HG03565 (cell line): ENCODE measurements around the gene PDZRN3.

Experiments used
- ATAC-seq: cut with Tn5 transposase; IDR thresholded peaks from one replicate; pipeline ENCODE4 v1.9.1; 2021; ENCODE audit warnings: mild to moderate bottlenecking, moderate library complexity; ENCODE audit not compliant: unreplicated experiment

The PDZRN3 gene

GRCh38 chr3:73432023-73432705 is 192.6 kb downstream of the PDZRN3 start:
- ATAC-seq: no peak

- no peak for ATAC-seq
Observed at GRCh38 chr3:73431183-73431900, 193.4 kb downstream of the PDZRN3 start.

- no peak for ATAC-seq
Observed at GRCh38 chr3:73427048-73427706, 197.6 kb downstream of the PDZRN3 start.

- no peak for ATAC-seq
Observed at GRCh38 chr3:73426606-73427005, 198.1 kb downstream of the PDZRN3 start.

GRCh38 chr3:73423116-73423515 is 201.6 kb downstream of the PDZRN3 start:
- no peak for ATAC-seq

GRCh38 chr3:73422571-73422970 is 202.2 kb downstream of the PDZRN3 start:
- ATAC-seq: no peak

- ATAC-seq: no peak
Observed at GRCh38 chr3:73419942-73420341, 204.8 kb downstream of the PDZRN3 start.

GRCh38 chr3:73419179-73419803 is 205.4 kb downstream of the PDZRN3 start:
- no peak for ATAC-seq

GRCh38 chr3:73418681-73419080 is 206.1 kb downstream of the PDZRN3 start:
- no peak for ATAC-seq

GRCh38 chr3:73415118-73415517 is 209.6 kb downstream of the PDZRN3 start:
- ATAC-seq: no peak

GRCh38 chr3:73413619-73414018 is 211.1 kb downstream of the PDZRN3 start:
- ATAC-seq: no peak

GRCh38 chr3:73411993-73412392 is 212.7 kb downstream of the PDZRN3 start:
- no peak for ATAC-seq

GRCh38 chr3:73411545-73411944 is 213.2 kb downstream of the PDZRN3 start:
- no peak for ATAC-seq

- ATAC-seq: no peak
Observed at GRCh38 chr3:73409138-73409763, 215.5 kb downstream of the PDZRN3 start.

GRCh38 chr3:73408634-73409033 is 216.1 kb downstream of the PDZRN3 start:
- no peak for ATAC-seq

GRCh38 chr3:73407577-73407976 is 217.2 kb downstream of the PDZRN3 start:
- ATAC-seq: no peak

GRCh38 chr3:73405853-73406252 is 218.9 kb downstream of the PDZRN3 start:
- no peak for ATAC-seq

- ATAC-seq: no peak
Observed at GRCh38 chr3:73405000-73405399, 219.7 kb downstream of the PDZRN3 start.

- no peak for ATAC-seq
Observed at GRCh38 chr3:73404435-73404834, 220.3 kb downstream of the PDZRN3 start.

GRCh38 chr3:73403444-73403843 is 221.3 kb downstream of the PDZRN3 start:
- no peak for ATAC-seq

- ATAC-seq: no peak
Observed at GRCh38 chr3:73401616-73402279, 223.0 kb downstream of the PDZRN3 start.
